Keratinocyte (primary cell): Measurements from ENCODE around the gene SLC6A7. TPM values are rescaled to one million over a fixed set of nuclear protein-coding genes. Genes with fewer than 3 reads are reported as not detected.

Experiments used
- DNase-seq: peaks from one replicate; pipeline ENCODE4 v3.0.0-alpha.2; 2011; ENCODE audit warnings: low read depth, missing footprints, low spot score
- FAIRE-seq: peaks from 2 replicates; lab custom pipeline; 2011; peaks lifted over from hg19 to GRCh38; lab: Jason Lieb, UNC
- H2AFZ ChIP-seq: 2 replicates; pipeline ENCODE4 v1.6.0; 2012; ENCODE audit warnings: low read length, control low read depth, inconsistent platforms; ENCODE audit not compliant: control insufficient read depth
- H3K27ac ChIP-seq: 2 replicates; pipeline ENCODE4 v1.5.1; 2011; ENCODE audit warnings: low read length; ENCODE audit not compliant: control insufficient read depth, insufficient read depth
- H3K27me3 ChIP-seq: 3 replicates; pipeline ENCODE4 v1.6.0; 2011; ENCODE audit warnings: low read length; ENCODE audit not compliant: control insufficient read depth, insufficient read depth; ENCODE audit errors: extremely low read depth
- H3K36me3 ChIP-seq, 2 experiments: 2 replicates in 1 of 2; 3 replicates in 1 of 2; pipeline ENCODE4 v1.5.1; 2011; ENCODE audit warnings: low read length in 2 of 2, mild to moderate bottlenecking in 1 of 2; ENCODE audit not compliant: control insufficient read depth in 2 of 2, insufficient read depth in 2 of 2; ENCODE audit errors: extremely low read depth in 1 of 2
- H3K4me1 ChIP-seq: 3 replicates; pipeline ENCODE4 v1.5.1; 2011; ENCODE audit warnings: low read length; ENCODE audit not compliant: control insufficient read depth, insufficient read depth; ENCODE audit errors: extremely low read depth
- H3K4me2 ChIP-seq: 3 replicates; pipeline ENCODE4 v1.6.0; 2011; ENCODE audit warnings: low read depth, low read length; ENCODE audit not compliant: control insufficient read depth, insufficient read depth; ENCODE audit errors: extremely low read depth
- H3K4me3 ChIP-seq, 3 experiments: fragments of 200-600 bp in 1 of 3; sonication (generic) in 1 of 3; 2 replicates in 2 of 3; 3 replicates in 1 of 3; pipeline ENCODE4 v1.5.1; 2011 to 2016; ENCODE audit warnings: low read length in 3 of 3, mild to moderate bottlenecking in 3 of 3, control low read depth in 2 of 3, inconsistent platforms in 1 of 3, low read depth in 1 of 3, mixed read lengths in 1 of 3, mixed run types in 1 of 3, moderate library complexity in 1 of 3; ENCODE audit not compliant: control insufficient read depth in 2 of 3, insufficient read depth in 2 of 3; ENCODE audit errors: extremely low read depth in 1 of 3
- H3K79me2 ChIP-seq: 2 replicates; pipeline ENCODE4 v1.6.0; 2012; ENCODE audit warnings: low read length; ENCODE audit not compliant: control insufficient read depth, insufficient read depth
- H3K9ac ChIP-seq: 3 replicates; pipeline ENCODE4 v1.6.0; 2011; ENCODE audit warnings: low read length; ENCODE audit not compliant: control insufficient read depth, insufficient read depth; ENCODE audit errors: extremely low read depth
- H3K9me1 ChIP-seq: 3 replicates; pipeline ENCODE4 v1.6.0; 2011; ENCODE audit warnings: low read length; ENCODE audit not compliant: control insufficient read depth, insufficient read depth; ENCODE audit errors: extremely low read depth
- H3K9me3 ChIP-seq: 2 replicates; pipeline ENCODE4 v1.5.1; 2012; ENCODE audit warnings: low read depth, low read length; ENCODE audit not compliant: control insufficient read depth
- H4K20me1 ChIP-seq: 3 replicates; pipeline ENCODE4 v1.6.0; 2011; ENCODE audit warnings: low read length; ENCODE audit not compliant: control insufficient read depth, insufficient read depth; ENCODE audit errors: extremely low read depth
- CTCF ChIP-seq, 3 experiments: IDR thresholded peaks in 1 of 3; conservative IDR thresholded peaks in 1 of 3; optimal IDR thresholded peaks in 1 of 3; 2 replicates in 2 of 3; 3 replicates in 1 of 3; pipeline versions ENCODE3 to v1.5.1; 2011; ENCODE audit warnings: low read length in 3 of 3, mild to moderate bottlenecking in 3 of 3, moderate library complexity in 2 of 3, control low read depth in 1 of 3, inconsistent platforms in 1 of 3; ENCODE audit not compliant: insufficient read depth in 2 of 3; ENCODE audit errors: extremely low read depth in 1 of 3
- EZH2 ChIP-seq: IDR thresholded peaks from one replicate; pipeline ENCODE4 v1.6.1; 2012; ENCODE audit warnings: inconsistent platforms, mild to moderate bottlenecking, low read length, moderate library complexity
- dilution Hi-C: fragments of 300-500 bp; cut with MboI; formaldehyde crosslinking; loops from one replicate; pipeline ENCODE4 v1.7.0; 2020; ENCODE audit warnings: low sequenced_read_pairs; ENCODE audit not compliant: extremely low pct_ligation_motif_present
- polyA plus RNA-seq, 5 experiments: library from polyadenylated mRNA; depleted of rRNA in 3 of 5; stranded (reverse) in 3 of 5; stranded (forward) in 1 of 5; unstranded in 1 of 5; fragments of >200 nt; gene quantifications; 1 replicate in 1 of 5; 2 replicates in 3 of 5; 3 replicates in 1 of 5; pipeline versions ENCODE4 v1.2.1 to v1.2.3, GENCODE V29; 2011 to 2012; ENCODE audit warnings: missing spikeins in 2 of 5, low read depth in 1 of 5, low replicate concordance in 1 of 5

SLC6A7 gene
- polyA plus RNA-seq, 1 donor (not counting 4 experiments of a cell fraction or from before 2014, with no cell fraction given): not detected

- no peak for TF ChIP-seq EZH2
- no peak for TF ChIP-seq CTCF (optimal IDR thresholded peaks at IDR 0.05 in 1 of 3, IDR thresholded peaks at IDR 0.05 in 1 of 3, conservative IDR thresholded peaks at IDR 0.05 in 1 of 3; ENCODE audit: extremely low read depth in 1 of 3, insufficient read depth in 2 of 3, low read length in 3 of 3)
- no peak overlapping the region for H2AFZ ChIP-seq
- peaks cover 10% of the 10 kb centered on the region for H3K27me3 ChIP-seq
- H3K27ac ChIP-seq: no peak overlapping the region
- no peaks in the 10 kb centered on the region for H3K36me3 ChIP-seq
- FAIRE-seq: no peak
- H4K20me1 ChIP-seq: no peaks in the 10 kb centered on the region
- no peaks in the 10 kb centered on the region for H3K9me1 ChIP-seq
- no peaks in the 10 kb centered on the region for H3K4me1 ChIP-seq
- H3K79me2 ChIP-seq: no peaks in the 10 kb centered on the region
- no peak overlapping the region for H3K4me2 ChIP-seq
- no peak for DNase-seq
- H3K9me3 ChIP-seq: no peaks in the 10 kb centered on the region
- dilution Hi-C loops: no loop called here
- H3K9ac ChIP-seq: no peak overlapping the region
- no peak overlapping the region for H3K4me3 ChIP-seq
Measured at GRCh38 chr5:150181027-150181426, 8.8 kb upstream of the SLC6A7 start.

GRCh38 chr5:150181766-150182545, 7.9 kb upstream of the SLC6A7 start:
- FAIRE-seq (no peak), DNase-seq (no peak)
- Histone ChIP-seq H2AFZ (no peak overlapping the region), H3K9ac (no peak overlapping the region), H3K4me2 (no peak overlapping the region), H4K20me1 (no peaks in the 10 kb centered on the region), H3K9me3 (no peaks in the 10 kb centered on the region), H3K4me1 (no peaks in the 10 kb centered on the region), H3K36me3 (no peaks in the 10 kb centered on the region), H3K4me3 (no peak overlapping the region), H3K27ac (no peak overlapping the region), H3K27me3 (peaks cover 10% of the 10 kb centered on the region), H3K9me1 (no peaks in the 10 kb centered on the region), H3K79me2 (no peaks in the 10 kb centered on the region)
- dilution Hi-C loops: no loop called here
- TF ChIP-seq CTCF (optimal IDR thresholded peaks at IDR 0.05 in 1 of 3, IDR thresholded peaks at IDR 0.05 in 1 of 3, conservative IDR thresholded peaks at IDR 0.05 in 1 of 3; ENCODE audit: extremely low read depth in 1 of 3, insufficient read depth in 2 of 3, low read length in 3 of 3) (no peak), EZH2 (no peak)
